GM10266 (cell line): ENCODE results near the gene MOCS1.

Experiments
- DNase-seq: peaks from one replicate; pipeline ENCODE4 v3.0.0; 2012; ENCODE audit errors: extremely low spot score
- CTCF ChIP-seq: IDR thresholded peaks from 2 replicates; pipeline ENCODE4 v1.5.1; 2012; ENCODE audit warnings: mild to moderate bottlenecking, low read depth; ENCODE audit not compliant: control insufficient read depth, insufficient read depth; ENCODE audit errors: missing control alignments

MOCS1 gene

GRCh38 chr6:39910744-39911143 lies 23.5 kb downstream of the MOCS1 start:
- DNase-seq: no peak
- no peak for TF ChIP-seq CTCF

- no peak for TF ChIP-seq CTCF
- no peak for DNase-seq
These were observed 24.1 kb downstream of the MOCS1 start for GRCh38 chr6:39910164-39910563.

- DNase-seq: no peak
- no peak for TF ChIP-seq CTCF
These were observed 24.6 kb downstream of the MOCS1 start for GRCh38 chr6:39909701-39910100.

- no peak for DNase-seq
- TF ChIP-seq CTCF: no peak
These were observed 25.3 kb downstream of the MOCS1 start for GRCh38 chr6:39908838-39909583.

GRCh38 chr6:39907871-39908575 lies 26.2 kb downstream of the MOCS1 start:
- no peak for DNase-seq
- TF ChIP-seq CTCF: no peak

- no peak for TF ChIP-seq CTCF
- DNase-seq: no peak
These were observed 27.9 kb downstream of the MOCS1 start for GRCh38 chr6:39906318-39906761.

GRCh38 chr6:39905640-39905975 lies 28.7 kb downstream of the MOCS1 start:
- DNase-seq: no peak
- TF ChIP-seq CTCF: no peak
